Erythroblast (primary cell): ENCODE results near the gene NCBP2L.

Experiments used
- GATA1 ChIP-seq: IDR thresholded peaks from 2 replicates; pipeline ENCODE4 v1.6.1; 2011; ENCODE audit warnings: low read depth, mild to moderate bottlenecking, control low read depth, low read length, moderate library complexity
- POLR2A ChIP-seq: IDR thresholded peaks from 2 replicates; pipeline ENCODE4 v1.6.1; 2011; ENCODE audit warnings: mild to moderate bottlenecking, low read length

- TF ChIP-seq POLR2A: no peak
- TF ChIP-seq GATA1: no peak
Measured at GRCh38 chrX:107804427-107804826, 26.9 kb downstream of the NCBP2L start.
